Measurements from ENCODE around the gene PDE6B. TPM values are rescaled to one million over a fixed set of nuclear protein-coding genes. Genes with fewer than 3 reads are reported as not detected.

The PDE6B gene
- total RNA-seq, 4 donors from 2014 or later, result 2.2 to 5.8 (median 4.4) TPM

DNA sequence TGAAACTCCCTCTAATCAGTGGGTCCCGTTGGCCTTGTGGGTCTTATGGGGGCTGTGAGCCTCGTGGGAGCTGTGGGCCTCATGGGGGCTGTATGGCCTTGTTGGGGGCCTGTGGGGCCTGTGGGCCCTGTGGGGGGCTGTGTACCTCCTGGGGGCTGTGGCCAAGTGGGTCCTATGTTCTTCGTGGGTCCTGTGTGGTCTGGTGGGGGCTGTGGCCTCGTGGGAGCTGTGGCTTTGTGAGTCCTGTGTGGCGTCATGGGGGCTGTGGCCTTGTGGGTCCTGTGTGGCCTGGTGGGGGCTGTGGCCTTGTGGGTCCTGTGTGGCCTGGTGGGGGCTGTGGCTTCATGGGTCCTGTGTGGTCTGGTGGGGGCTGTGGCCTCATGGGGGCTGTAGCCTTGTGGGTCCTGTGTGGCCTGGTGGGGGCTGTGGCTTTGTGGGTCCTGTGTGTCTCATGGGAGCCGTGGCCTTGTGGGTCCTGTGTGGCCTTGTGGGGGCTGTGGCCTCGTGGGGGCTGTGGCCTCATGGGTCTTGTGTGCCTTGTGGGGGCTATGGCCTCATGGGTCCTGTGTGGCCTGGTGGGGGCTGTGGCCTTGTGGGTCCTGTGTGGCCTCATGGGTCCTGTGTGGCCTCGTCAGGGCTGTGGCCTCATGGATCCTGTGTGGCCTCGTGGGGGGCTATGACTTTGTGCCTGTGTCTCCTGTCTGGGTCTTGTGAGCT, 87.7 kb downstream of the PDE6B start:
- 78% methylated on average over 4 of the region's 9 CpGs for WGBS
- Histone ChIP-seq H3K4me1 (peaks cover 16 to 40% (median 24%) of the 10 kb centered on the region in 4 donors), H3K36me3 (peaks cover 0 to 8% (median 3%) of the 10 kb centered on the region in 4 donors), H3K27ac (replicated peaks in 1 of 4) (no peak overlapping the region), H3K4me3 (no peak overlapping the region), H3K27me3 (no peaks in the 10 kb centered on the region), H3K9me3 (no peaks in the 10 kb centered on the region)
- intact Hi-C loops (cut with DNase I), result no loop called here
- TF ChIP-seq EP300 (IDR thresholded peaks at IDR 0.05) (no peak), POLR2AphosphoS5 (IDR thresholded peaks at IDR 0.05) (no peak), POLR2A (IDR thresholded peaks at IDR 0.05; ENCODE audit: low read depth) (no peak)
- TF ChIP-seq, protein P1, sequence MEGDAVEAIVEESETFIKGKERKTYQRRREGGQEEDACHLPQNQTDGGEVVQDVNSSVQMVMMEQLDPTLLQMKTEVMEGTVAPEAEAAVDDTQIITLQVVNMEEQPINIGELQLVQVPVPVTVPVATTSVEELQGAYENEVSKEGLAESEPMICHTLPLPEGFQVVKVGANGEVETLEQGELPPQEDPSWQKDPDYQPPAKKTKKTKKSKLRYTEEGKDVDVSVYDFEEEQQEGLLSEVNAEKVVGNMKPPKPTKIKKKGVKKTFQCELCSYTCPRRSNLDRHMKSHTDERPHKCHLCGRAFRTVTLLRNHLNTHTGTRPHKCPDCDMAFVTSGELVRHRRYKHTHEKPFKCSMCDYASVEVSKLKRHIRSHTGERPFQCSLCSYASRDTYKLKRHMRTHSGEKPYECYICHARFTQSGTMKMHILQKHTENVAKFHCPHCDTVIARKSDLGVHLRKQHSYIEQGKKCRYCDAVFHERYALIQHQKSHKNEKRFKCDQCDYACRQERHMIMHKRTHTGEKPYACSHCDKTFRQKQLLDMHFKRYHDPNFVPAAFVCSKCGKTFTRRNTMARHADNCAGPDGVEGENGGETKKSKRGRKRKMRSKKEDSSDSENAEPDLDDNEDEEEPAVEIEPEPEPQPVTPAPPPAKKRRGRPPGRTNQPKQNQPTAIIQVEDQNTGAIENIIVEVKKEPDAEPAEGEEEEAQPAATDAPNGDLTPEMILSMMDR (IDR thresholded peaks at IDR 0.05), result no peak
- no peak for DNase-seq (ENCODE audit: extremely low spot score)

DNA sequence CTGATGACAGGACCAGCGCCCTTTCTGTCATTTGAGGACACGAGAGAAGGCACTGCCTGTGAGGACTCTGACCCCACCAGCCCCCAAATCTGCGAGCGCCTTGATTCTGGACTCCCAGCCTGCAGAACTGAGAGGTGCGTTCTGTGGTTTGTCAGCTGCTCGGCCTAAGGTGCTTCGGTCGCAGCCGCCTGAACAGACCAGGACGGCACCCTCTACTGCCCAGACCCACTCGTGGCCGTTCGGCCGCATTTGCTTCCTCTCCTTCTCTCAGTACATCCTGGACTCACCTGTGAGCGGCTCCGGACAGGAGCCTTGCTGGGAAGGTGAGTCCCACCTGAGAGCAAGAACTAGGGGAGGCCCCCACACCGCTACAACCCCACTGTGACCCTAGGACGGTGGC, 88.7 kb downstream of the PDE6B start:
- TF ChIP-seq POLR2AphosphoS5 (IDR thresholded peaks at IDR 0.05), result no peak
- TF ChIP-seq EP300 (IDR thresholded peaks at IDR 0.05), result no peak
- TF ChIP-seq, protein P1 (IDR thresholded peaks at IDR 0.05), result no peak
- TF ChIP-seq POLR2A (IDR thresholded peaks at IDR 0.05; ENCODE audit: low read depth), result no peak
- Histone ChIP-seq H3K27me3 (no peaks in the 10 kb centered on the region), H3K36me3 (peaks cover 0 to 8% (median 3%) of the 10 kb centered on the region in 4 donors), H3K4me3 (no peak overlapping the region), H3K9me3 (no peaks in the 10 kb centered on the region), H3K27ac (replicated peaks in 1 of 4) (no peak overlapping the region), H3K4me1 (peaks cover 6 to 33% (median 14%) of the 10 kb centered on the region in 4 donors)
- DNase-seq (ENCODE audit: extremely low spot score), result no peak
- 87% methylated on average over 11 of the region's 18 CpGs for WGBS
- intact Hi-C loops (cut with DNase I), result no loop called here

DNA sequence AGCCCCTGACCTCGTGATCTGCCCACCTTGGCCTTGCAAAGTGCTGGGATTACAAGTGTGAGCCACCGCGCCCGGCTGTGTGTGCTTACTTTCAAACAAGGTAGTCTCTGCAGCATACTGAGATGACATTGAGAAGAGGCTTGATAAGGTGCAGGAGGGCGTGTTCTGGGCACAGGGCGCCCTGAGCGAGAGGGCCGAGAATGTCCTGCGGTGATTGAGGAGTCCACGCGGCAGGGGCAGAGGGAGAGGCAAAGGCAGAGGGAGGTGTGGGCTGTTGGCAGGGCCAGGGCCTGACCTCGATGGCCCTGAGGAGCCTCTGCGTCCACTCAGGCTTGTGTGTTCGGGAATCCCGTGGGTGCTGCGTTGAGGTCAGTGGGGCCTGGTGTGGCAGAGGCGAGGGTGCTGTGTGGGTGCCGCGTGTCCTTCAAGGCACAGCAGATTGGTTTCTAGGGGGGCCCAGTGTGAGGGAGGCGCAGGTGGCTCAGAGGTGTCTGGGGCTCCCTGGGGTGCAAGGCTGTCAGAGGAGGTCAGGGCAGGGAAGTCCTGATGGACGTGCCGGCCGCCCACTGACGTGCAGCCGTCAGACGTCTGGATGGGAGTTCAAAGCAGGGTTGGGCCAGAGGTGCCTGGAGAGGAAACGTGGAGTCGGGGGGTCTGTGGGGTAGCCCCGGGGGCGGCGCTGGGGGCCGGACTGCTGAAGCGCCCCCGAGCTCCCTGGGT, 92.4 kb downstream of the PDE6B start:
- peaks cover 10 to 35% (median 21%) of the 10 kb centered on the region in 4 donors for H3K4me1 ChIP-seq
- H3K4me3 ChIP-seq, result no peak overlapping the region
- peaks cover 0 to 20% (median 6%) of the 10 kb centered on the region in 4 donors for H3K36me3 ChIP-seq
- no peaks in the 10 kb centered on the region for H3K9me3 ChIP-seq
- no peak overlapping the region for H3K27ac ChIP-seq (replicated peaks in 1 of 4)
- TF ChIP-seq POLR2AphosphoS5 (IDR thresholded peaks at IDR 0.05) (no peak), EP300 (IDR thresholded peaks at IDR 0.05) (no peak), POLR2A (IDR thresholded peaks at IDR 0.05; ENCODE audit: low read depth) (no peak)
- TF ChIP-seq, protein P1 (IDR thresholded peaks at IDR 0.05), result no peak
- DNase-seq (ENCODE audit: extremely low spot score), result no peak
- WGBS, result 87% methylated on average over 33 of the region's 34 CpGs
- H3K27me3 ChIP-seq, result no peaks in the 10 kb centered on the region
- intact Hi-C loops (cut with DNase I), result no loop called here

DNA sequence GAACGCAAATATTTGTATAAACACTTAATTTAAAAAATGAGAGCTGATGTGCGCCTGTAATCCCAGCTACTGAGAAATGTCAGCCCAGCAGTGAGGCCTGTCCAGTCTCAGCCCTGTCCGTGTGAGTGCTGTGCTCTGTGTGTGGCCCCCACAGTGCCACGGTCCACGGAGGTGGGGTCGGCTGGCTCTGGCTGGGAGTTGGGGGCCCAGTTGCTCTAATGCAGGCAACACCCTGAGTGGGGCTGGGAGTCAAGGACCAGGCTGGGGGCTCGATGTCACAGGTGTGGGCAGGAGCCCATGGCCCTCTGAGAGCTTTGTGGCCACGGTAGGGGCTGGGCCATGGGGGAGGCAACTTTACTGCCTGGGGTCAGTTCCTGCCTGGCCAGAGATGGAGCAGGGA, 93.1 kb downstream of the PDE6B start:
- no peak for TF ChIP-seq POLR2AphosphoS5 (IDR thresholded peaks at IDR 0.05)
- TF ChIP-seq, protein P1 (IDR thresholded peaks at IDR 0.05), result no peak
- TF ChIP-seq EP300 (IDR thresholded peaks at IDR 0.05), result no peak
- TF ChIP-seq POLR2A (IDR thresholded peaks at IDR 0.05; ENCODE audit: low read depth), result no peak
- H3K4me3 ChIP-seq, result no peak overlapping the region
- H3K4me1 ChIP-seq, result peaks cover 10 to 35% (median 21%) of the 10 kb centered on the region in 4 donors
- H3K27me3 ChIP-seq, result no peaks in the 10 kb centered on the region
- no peak for DNase-seq (ENCODE audit: extremely low spot score)
- H3K9me3 ChIP-seq, result no peaks in the 10 kb centered on the region
- no peak overlapping the region for H3K27ac ChIP-seq (replicated peaks in 1 of 4)
- peaks cover 0 to 27% (median 13%) of the 10 kb centered on the region in 4 donors for H3K36me3 ChIP-seq
- intact Hi-C loops (cut with DNase I), result no loop called here
- WGBS, result 68% methylated on average over 6 of the region's 8 CpGs

Other genes starting within 250 kb of the PDE6B start
- 10 to 100 TPM; 12.7 to 19.1 (median 14.1) TPM for gene ZNF721, start 126.4 kb upstream of the PDE6B start, total RNA-seq
- gene PIGG, start 126.4 kb upstream of the PDE6B start, total RNA-seq, result 10 to 100 TPM; 26.6 to 46.5 (median 35.4) TPM
- gene TMEM271, start 49.3 kb upstream of the PDE6B start, total RNA-seq, result under 1 TPM in 2 of 4 donors, not detected in 2; 0.19 to 0.34 TPM
- gene ATP5ME, start 48.7 kb downstream of the PDE6B start, total RNA-seq, result 100 to 1,000 TPM; 111 to 224 (median 154) TPM
- gene MYL5, start 49.0 kb downstream of the PDE6B start, total RNA-seq, result 1 to 10 TPM; 7.9 to 9.9 (median 9.6) TPM
- 1 to 10 TPM; 5.5 to 9.4 (median 7.6) TPM for gene SLC49A3, start 63.6 kb downstream of the PDE6B start, total RNA-seq
- gene PCGF3, start 80.3 kb downstream of the PDE6B start, total RNA-seq, result 10 to 100 TPM; 31.7 to 35.3 (median 34.7) TPM
- 1 to 10 TPM; 1.1 to 1.6 (median 1.3) TPM for gene CPLX1, start 200.6 kb downstream of the PDE6B start, total RNA-seq

All from esophagus muscularis mucosa (tissue), 4 donors.